ENCODE measurements around the gene SLC22A12. TPM values are rescaled to one million over a fixed set of nuclear protein-coding genes. Genes with fewer than 3 reads are reported as not detected.

The SLC22A12 gene
- total and polyA plus RNA-seq, 2 experiments from 2014 or later: not detected

- no peaks in the 10 kb centered on the region for H3K36me3 ChIP-seq (ENCODE audit: insufficient read depth)
Observed at GRCh38 chr11:64594159-64594939, 3.3 kb downstream of the SLC22A12 start.

More at GRCh38 chr11:64594159-64594939, 3.3 kb downstream of the SLC22A12 start:
- DNase-seq (ENCODE audit: low spot score) (no peak), ATAC-seq (no peak)
- TF ChIP-seq EZH2 (IDR thresholded peaks at IDR 0.05; ENCODE audit: low read depth, unreplicated experiment) (no peak), JUNB (IDR thresholded peaks at IDR 0.05; ENCODE audit: unreplicated experiment) (no peak), CTCF (conservative IDR thresholded peaks at IDR 0.05; ENCODE audit: low read depth in 2 of 2) (no peak), POLR2AphosphoS5 (IDR thresholded peaks at IDR 0.05; ENCODE audit: low read depth) (no peak), ZNF114 (CRISPR knock-in tag; IDR thresholded peaks at IDR 0.05) (no peak), NANOG (IDR thresholded peaks at IDR 0.05; ENCODE audit: borderline replicate concordance) (no peak), CREB1 (CRISPR knock-in tag; IDR thresholded peaks at IDR 0.05; ENCODE audit: low read depth) (no peak), ETS1 (IDR thresholded peaks at IDR 0.05) (no peak), ZNF331 (CRISPR knock-in tag; IDR thresholded peaks at IDR 0.05; ENCODE audit: low read depth) (no peak), EZH2phosphoT487 (IDR thresholded peaks at IDR 0.05; ENCODE audit: unreplicated experiment) (no peak), STAT1 (IDR thresholded peaks at IDR 0.05; ENCODE audit: unreplicated experiment) (no peak), ZNF462 (CRISPR knock-in tag; IDR thresholded peaks at IDR 0.05) (no peak)
- TF ChIP-seq, protein P1, sequence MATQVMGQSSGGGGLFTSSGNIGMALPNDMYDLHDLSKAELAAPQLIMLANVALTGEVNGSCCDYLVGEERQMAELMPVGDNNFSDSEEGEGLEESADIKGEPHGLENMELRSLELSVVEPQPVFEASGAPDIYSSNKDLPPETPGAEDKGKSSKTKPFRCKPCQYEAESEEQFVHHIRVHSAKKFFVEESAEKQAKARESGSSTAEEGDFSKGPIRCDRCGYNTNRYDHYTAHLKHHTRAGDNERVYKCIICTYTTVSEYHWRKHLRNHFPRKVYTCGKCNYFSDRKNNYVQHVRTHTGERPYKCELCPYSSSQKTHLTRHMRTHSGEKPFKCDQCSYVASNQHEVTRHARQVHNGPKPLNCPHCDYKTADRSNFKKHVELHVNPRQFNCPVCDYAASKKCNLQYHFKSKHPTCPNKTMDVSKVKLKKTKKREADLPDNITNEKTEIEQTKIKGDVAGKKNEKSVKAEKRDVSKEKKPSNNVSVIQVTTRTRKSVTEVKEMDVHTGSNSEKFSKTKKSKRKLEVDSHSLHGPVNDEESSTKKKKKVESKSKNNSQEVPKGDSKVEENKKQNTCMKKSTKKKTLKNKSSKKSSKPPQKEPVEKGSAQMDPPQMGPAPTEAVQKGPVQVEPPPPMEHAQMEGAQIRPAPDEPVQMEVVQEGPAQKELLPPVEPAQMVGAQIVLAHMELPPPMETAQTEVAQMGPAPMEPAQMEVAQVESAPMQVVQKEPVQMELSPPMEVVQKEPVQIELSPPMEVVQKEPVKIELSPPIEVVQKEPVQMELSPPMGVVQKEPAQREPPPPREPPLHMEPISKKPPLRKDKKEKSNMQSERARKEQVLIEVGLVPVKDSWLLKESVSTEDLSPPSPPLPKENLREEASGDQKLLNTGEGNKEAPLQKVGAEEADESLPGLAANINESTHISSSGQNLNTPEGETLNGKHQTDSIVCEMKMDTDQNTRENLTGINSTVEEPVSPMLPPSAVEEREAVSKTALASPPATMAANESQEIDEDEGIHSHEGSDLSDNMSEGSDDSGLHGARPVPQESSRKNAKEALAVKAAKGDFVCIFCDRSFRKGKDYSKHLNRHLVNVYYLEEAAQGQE (IDR thresholded peaks at IDR 0.05; ENCODE audit: unreplicated experiment): no peak
- Mint-ChIP-seq H3K4me3 (no peak overlapping the region), H3K27ac (no peak overlapping the region), H3K27me3 (ENCODE audit: insufficient read depth, low read depth, poor library complexity) (peaks cover 10% of the 10 kb centered on the region), H3K9me3 (peaks cover 7% of the 10 kb centered on the region), H3K36me3 (ENCODE audit: low read depth) (no peaks in the 10 kb centered on the region), H3K4me1 (no peaks in the 10 kb centered on the region)
- 0 out of 2 replicates have a peak, but pooled peaks cover 7% of the 10 kb centered on the region for H3K9me2 ChIP-seq (ENCODE audit: insufficient read depth)
- no peak overlapping the region for H2AFZ ChIP-seq
- no peaks in the 10 kb centered on the region for H3F3A ChIP-seq (replicated peaks; ENCODE audit: low read depth)
- H3K27ac ChIP-seq (ENCODE audit: low read depth): no peak overlapping the region
- H3K27me3 ChIP-seq (ENCODE audit: insufficient read depth): no peaks in the 10 kb centered on the region
- no peaks in the 10 kb centered on the region for H3K79me2 ChIP-seq (replicated peaks; ENCODE audit: insufficient read depth)
- H3K4me3 ChIP-seq: no peak overlapping the region
- no peaks in the 10 kb centered on the region for H4K20me1 ChIP-seq (replicated peaks; ENCODE audit: insufficient read depth)
- H3K4me1 ChIP-seq (ENCODE audit: insufficient read depth): no peaks in the 10 kb centered on the region
- no peak overlapping the region for H3K4me2 ChIP-seq
